MG63 (cell line): ENCODE measurements around the gene KIR3DL3. TPM values are rescaled to one million over a fixed set of nuclear protein-coding genes. Genes with fewer than 3 reads are reported as not detected.
"Not testable (repeated sequence)": the region's sequence is repeated elsewhere in the genome, so short reads cannot be mapped to it uniquely, and the experiment has no call there.

Source experiments
- DNase-seq: peaks from one replicate; pipeline ENCODE4 v3.0.0-alpha.2; 2020
- H3K27me3 ChIP-seq: fragments of 250-450 bp; sonication (Bioruptor Pico); 2 replicates; pipeline ENCODE4 v1.5.1; 2020; ENCODE audit warnings: mild to moderate bottlenecking, moderate library complexity
- H3K36me3 ChIP-seq: fragments of 250-450 bp; sonication (Bioruptor Pico); 2 replicates; pipeline ENCODE4 v1.5.1; 2020; ENCODE audit warnings: mild to moderate bottlenecking, moderate library complexity
- H3K4me3 ChIP-seq: fragments of 250-450 bp; sonication (Bioruptor Pico); 2 replicates; pipeline ENCODE4 v1.5.1; 2020; ENCODE audit warnings: mild to moderate bottlenecking, moderate library complexity
- H3K9me3 ChIP-seq: fragments of 250-450 bp; sonication (Bioruptor Pico); 2 replicates; pipeline ENCODE4 v1.5.1; 2020; ENCODE audit warnings: mild to moderate bottlenecking, moderate library complexity
- total RNA-seq: library from RNA; depleted of rRNA; stranded (reverse); fragments of >200 nt; shearing (Covaris generic); gene quantifications from 2 replicates; pipeline ENCODE4 v1.2.3, GENCODE V29; 2014; ENCODE audit warnings: low replicate concordance

KIR3DL3 gene
- total RNA-seq, 1 experiment from 2014 or later, result not detected

- H3K9me3 ChIP-seq, result peaks cover 31% of the 10 kb centered on the region
- no peaks in the 10 kb centered on the region for H3K36me3 ChIP-seq
- DNase-seq, result no peak
- no peaks in the 10 kb centered on the region for H3K27me3 ChIP-seq
- no peak overlapping the region for H3K4me3 ChIP-seq
Observed at GRCh38 chr19:54724644-54725043, 402 bp downstream of the KIR3DL3 start.

DNA sequence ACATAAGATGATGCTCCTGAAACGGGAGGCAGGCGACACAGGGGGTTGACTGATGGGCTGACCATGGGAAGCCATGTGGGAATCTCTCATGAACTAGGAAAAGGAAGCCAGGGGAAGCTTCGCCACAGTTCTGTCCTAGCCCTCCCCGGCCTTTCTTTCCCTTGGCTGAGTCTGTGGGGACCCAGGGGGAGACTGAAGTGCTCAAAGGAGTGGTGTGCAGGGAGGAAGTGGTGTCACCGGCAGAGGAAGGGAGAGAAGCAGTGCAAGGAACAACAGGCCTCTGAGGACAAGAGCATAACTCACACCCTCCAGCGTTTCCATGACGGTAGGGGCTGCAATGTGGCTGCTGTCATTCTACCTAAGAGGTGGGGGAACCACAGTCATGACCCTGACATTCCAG, 1.1 kb downstream of the KIR3DL3 start:
- Histone ChIP-seq H3K9me3 (peaks cover 26% of the 10 kb centered on the region), H3K4me3 (no peak overlapping the region), H3K36me3 (no peaks in the 10 kb centered on the region), H3K27me3 (no peaks in the 10 kb centered on the region)
- DNase-seq, result no peak

GRCh38 chr19:54727562-54727961, 3.3 kb downstream of the KIR3DL3 start:
- Histone ChIP-seq H3K4me3 (no peak overlapping the region), H3K9me3 (peaks cover 6% of the 10 kb centered on the region), H3K36me3 (no peaks in the 10 kb centered on the region), H3K27me3 (no peaks in the 10 kb centered on the region)
- no peak for DNase-seq

DNA sequence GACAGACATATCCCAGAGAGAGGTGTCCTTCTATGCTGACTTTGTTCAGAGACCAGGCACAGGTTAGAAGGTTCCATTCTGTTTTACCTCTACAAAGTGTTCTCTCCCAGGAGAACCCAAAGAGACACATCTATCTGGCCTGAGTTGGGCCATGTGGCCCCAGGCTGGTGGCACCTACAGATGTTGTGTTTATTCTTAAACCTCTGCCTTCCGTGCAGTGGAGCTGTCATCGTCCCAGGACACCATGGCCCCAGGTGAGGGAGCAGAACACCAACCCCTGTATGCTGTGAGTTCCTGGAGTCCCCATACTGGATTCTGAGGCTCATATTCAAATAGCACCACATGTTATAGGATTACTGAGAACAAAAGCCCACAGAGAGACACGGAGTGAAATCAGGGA, 3.9 kb downstream of the KIR3DL3 start:
- H3K9me3 ChIP-seq, result peaks cover 6% of the 10 kb centered on the region; the same call in 1 of the 2 replicates
- no peak overlapping the region for H3K4me3 ChIP-seq
- no peak for DNase-seq
- H3K36me3 ChIP-seq, result no peaks in the 10 kb centered on the region
- H3K27me3 ChIP-seq, result no peaks in the 10 kb centered on the region

DNA sequence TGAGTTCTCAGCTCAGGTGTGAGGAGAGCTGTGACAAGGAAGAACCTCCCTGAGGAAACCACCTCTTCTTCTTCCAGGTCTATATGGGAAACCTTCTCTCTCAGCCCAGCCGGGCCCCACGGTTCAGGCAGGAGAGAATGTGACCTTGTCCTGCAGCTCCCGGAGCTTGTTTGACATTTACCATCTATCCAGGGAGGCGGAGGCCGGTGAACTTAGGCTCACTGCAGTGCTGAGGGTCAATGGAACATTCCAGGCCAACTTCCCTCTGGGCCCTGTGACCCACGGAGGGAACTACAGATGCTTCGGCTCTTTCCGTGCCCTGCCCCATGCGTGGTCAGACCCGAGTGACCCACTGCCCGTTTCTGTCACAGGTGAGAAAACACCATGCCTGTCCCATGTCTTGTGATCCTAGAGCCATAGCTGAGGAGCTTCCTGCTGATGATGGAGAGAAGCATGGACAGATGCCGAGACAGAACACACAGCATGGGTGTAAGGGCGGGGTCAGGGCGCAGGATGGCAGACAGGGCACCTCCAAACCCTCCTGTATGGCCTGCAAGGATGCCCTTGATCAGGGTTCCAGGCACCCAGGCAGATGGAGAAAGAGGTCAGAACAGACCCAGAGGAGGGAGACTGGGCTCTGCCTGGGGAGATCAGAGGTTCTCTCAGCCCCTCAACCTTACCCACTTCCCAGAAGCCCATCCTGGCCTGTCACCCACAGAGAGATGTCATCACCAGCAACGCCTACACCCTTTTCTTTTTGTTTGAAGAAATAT, 5.4 kb downstream of the KIR3DL3 start:
- H3K27me3 ChIP-seq, result no peaks in the 10 kb centered on the region
- no peak overlapping the region for H3K4me3 ChIP-seq
- H3K9me3 ChIP-seq, result peaks cover 10% of the 10 kb centered on the region; the same call in 1 of the 2 replicates
- no peaks in the 10 kb centered on the region for H3K36me3 ChIP-seq
- no peak for DNase-seq

DNA sequence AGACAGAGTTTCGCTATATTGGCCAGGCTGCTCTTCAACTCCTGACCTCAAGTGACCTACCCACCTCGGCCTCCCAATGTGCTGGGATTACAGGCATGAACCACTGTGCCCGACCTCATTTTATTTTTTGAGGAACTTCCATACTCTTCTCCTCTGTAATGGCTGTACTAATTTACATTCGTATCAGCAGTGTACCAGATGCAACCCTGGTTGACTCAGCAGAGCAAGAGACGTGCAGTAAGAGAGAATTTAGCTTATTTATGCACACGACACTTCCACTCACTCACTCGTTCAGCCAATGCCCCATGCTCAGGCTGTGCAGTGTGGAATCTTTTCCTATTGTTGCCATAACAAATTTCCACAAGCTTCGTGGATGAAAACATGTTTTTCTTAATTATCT, 6.9 kb downstream of the KIR3DL3 start:
- DNase-seq, result no peak
- H3K27me3 ChIP-seq, result no peaks in the 10 kb centered on the region
- H3K36me3 ChIP-seq, result no peaks in the 10 kb centered on the region
- peaks cover 10% of the 10 kb centered on the region; the same call in 1 of the 2 replicates for H3K9me3 ChIP-seq
- H3K4me3 ChIP-seq, result no peak overlapping the region

GRCh38 chr19:54738306-54738705, 14.1 kb downstream of the KIR3DL3 start, which contains the start of gene KIR2DL3:
KIR2DL3 (plus strand) TSS chr19:54738513; CDS start chr19:54738546, 33 bp downstream.
- not testable (repeated sequence) for DNase-seq, H3K36me3 ChIP-seq, H3K4me3 ChIP-seq, H3K27me3 ChIP-seq, H3K9me3 ChIP-seq

GRCh38 chr19:54738715-54739114, 14.5 kb downstream of the KIR3DL3 start:
- Histone ChIP-seq H3K9me3 (peaks cover under 1% of the 10 kb centered on the region; the same call in 1 of the 2 replicates), H3K36me3 (no peaks in the 10 kb centered on the region), H3K4me3 (no peak overlapping the region), H3K27me3 (no peaks in the 10 kb centered on the region)
- DNase-seq, result no peak

DNA sequence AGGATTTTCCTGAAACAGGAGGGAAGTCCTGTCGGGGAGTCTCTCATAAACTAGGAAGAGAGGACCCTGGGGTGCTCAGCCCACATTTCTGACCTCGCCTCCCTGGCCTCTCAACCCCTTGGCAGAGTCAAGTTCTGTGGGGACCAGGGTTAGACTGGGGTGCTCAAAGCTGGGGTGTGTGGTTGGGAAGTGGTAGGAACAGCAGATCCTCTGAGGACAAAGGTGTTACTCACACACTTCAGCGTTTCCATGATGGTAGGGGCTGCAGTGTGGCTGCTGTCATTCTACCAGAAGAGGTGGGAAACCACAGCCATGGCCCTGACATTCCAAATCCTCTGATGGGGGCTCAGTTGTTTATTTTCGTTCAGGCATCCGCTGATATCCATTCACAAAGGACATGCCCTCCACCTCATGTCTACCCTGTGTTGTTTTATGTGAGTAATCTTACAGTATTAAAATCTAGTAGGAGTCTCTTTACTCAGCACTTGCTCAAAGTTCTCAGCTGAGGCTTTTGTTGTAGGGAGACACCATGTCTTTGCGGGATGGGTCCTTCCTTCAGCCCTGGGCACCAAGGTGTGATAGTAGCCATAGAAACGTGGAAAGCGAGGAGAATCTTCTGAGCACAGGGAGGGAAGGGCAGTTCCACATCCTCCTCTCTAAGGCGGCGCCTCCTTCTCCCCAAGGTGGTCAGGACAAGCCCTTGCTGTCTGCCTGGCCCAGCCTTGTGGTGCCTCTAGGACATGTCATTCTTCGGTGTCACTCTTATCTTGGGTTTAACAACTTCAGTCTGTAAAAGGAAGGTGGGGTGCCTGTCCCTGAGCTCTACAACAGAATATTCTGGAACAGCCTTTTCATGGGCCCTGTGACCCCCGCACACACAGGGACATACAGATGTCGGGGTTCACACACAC, 15.6 kb downstream of the KIR3DL3 start:
- Histone ChIP-seq H3K27me3 (no peaks in the 10 kb centered on the region), H3K9me3 (no peaks in the 10 kb centered on the region), H3K36me3 (no peaks in the 10 kb centered on the region), H3K4me3 (no peak overlapping the region)
- DNase-seq, result no peak

- DNase-seq, H3K9me3 ChIP-seq, H3K4me3 ChIP-seq, H3K36me3 ChIP-seq, H3K27me3 ChIP-seq: not testable (repeated sequence)
Observed at GRCh38 chr19:54741950-54742349, 17.7 kb downstream of the KIR3DL3 start.

DNA sequence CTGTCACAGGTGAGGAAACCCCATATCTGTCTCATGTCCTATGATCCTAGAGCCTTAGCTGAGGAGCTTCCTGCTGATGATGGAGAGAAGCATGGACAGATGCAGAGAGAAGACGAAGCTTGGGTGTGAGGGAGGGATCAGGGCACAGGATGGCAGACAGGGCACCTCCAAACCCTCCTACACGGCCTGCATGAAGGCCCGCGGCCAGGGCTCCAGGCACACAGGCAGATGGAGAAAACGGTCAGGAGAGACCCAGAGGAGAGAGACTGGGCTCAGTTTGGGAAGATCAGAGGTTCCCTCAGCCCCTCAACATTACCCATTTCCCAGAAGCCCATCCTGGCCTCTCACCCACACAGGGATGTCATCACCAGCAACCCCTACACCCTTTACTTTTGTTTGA, 19.8 kb downstream of the KIR3DL3 start:
- not testable (repeated sequence) for DNase-seq, H3K4me3 ChIP-seq, H3K36me3 ChIP-seq, H3K27me3 ChIP-seq, H3K9me3 ChIP-seq

DNA sequence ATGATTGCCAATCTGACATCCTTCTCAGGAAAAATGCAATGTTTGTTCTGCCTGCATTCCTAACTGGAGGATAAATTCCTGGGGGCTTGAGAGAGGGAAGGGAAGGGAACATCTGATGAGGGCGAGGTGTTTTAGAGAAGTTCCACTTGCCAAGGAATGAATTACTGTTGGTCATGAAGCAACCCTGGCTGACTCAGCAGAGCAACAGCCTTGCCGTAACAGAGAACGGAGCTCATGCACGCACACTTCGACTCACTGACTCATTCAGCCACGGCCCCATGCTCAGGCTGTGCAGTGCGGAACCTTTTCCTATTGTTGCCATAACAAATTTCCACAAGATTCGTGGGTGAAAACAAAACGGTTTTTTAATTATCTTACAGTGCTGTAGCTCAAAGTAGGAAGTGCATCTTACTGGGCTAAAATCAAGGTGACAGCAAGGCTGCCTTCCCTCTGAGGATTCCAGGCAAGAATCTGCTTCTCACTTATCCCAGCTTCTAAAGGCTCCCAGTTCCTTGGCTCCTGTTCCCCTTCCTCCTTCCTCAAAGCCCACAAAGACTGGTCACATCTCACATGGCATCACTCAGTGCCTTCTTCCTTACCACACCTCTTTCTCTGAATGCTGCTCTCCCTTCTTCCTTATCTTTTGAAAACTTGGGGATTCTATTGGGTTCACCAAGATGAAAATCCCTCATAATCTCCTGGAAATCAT, 23.5 kb downstream of the KIR3DL3 start:
- H3K36me3 ChIP-seq, H3K4me3 ChIP-seq, H3K9me3 ChIP-seq, H3K27me3 ChIP-seq: not testable (repeated sequence)
- peak; percentile 96 for DNase-seq

DNA sequence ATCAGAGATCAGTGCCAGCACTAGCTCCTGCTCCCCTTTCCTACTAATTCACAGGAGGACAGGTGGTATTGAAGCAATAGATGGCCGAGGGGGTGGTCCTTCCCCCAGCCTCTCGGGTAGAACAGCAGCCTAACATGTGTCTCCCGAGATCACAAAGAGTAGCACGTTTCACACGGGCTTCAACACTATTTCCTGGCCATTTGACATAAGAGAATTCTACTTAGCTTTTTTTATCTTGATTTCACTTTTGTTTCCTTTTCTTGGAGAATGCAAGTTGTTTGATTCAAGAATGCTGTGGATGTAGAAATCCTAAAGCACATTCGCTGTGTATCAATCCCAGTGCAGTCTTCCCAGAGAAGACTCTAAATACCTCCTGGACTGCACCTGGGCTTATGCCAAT, 26.0 kb downstream of the KIR3DL3 start:
- not testable (repeated sequence) for H3K4me3 ChIP-seq, H3K27me3 ChIP-seq, H3K9me3 ChIP-seq, H3K36me3 ChIP-seq, DNase-seq

DNA sequence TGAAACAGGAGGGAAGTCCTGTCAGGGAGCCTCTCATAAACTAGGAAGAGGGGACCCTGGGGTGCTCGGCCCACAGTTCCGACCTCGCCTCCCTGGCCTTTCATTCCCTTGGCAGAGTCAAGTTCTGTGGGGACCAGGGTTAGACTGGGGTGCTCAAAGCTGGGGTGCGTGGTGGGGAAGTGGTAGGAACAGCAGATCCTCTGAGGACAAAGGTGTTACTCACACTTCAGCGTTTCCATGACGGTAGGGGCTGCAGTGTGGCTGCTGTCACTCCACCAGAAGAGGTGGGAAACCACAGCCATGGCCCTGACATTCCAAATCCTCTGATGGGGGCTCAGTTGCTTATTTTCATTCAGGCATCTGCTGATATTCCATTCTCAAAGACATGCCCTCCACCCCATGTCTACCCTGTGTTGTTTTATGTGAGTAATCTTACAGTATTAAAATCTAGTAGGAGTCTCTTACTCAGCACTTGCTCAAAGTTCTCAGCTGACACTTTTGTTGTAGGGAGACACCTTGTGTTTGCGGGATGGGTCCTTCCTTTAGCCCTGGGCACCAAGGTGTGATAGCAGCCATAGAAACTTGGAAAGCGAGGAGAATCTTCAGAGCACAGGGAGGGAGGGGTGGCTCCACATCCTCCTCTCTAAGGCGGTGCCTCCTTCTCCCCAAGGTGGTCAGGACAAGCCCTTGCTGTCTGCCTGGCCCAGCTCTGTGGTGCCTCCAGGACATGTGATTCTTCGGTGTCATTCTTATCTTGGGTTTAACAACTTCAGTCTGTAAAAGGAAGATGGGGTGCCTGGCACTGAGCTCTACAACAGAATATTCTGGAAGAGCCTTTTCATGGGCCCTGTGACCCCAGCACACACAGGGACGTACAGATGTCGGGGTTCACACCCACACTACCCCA, 32.2 kb downstream of the KIR3DL3 start:
- H3K4me3 ChIP-seq, DNase-seq, H3K27me3 ChIP-seq, H3K36me3 ChIP-seq, H3K9me3 ChIP-seq: not testable (repeated sequence)

GRCh38 chr19:54758577-54758976, 34.3 kb downstream of the KIR3DL3 start:
- DNase-seq, H3K9me3 ChIP-seq, H3K36me3 ChIP-seq, H3K4me3 ChIP-seq, H3K27me3 ChIP-seq: not testable (repeated sequence)

- DNase-seq, result peak; percentile 85
- not testable (repeated sequence) for H3K4me3 ChIP-seq, H3K9me3 ChIP-seq, H3K36me3 ChIP-seq, H3K27me3 ChIP-seq
Observed at GRCh38 chr19:54764219-54764618, 40.0 kb downstream of the KIR3DL3 start.
